MCF 10A (cell line): ENCODE data around the gene INSC. TPM values are rescaled to one million over a fixed set of nuclear protein-coding genes. Genes with fewer than 3 reads are reported as not detected.

ENCODE experiments used
- BruUV-seq: library from RNA; stranded (reverse); fragments of 400-500 nt; replicated peaks from 2 replicates; lab custom pipeline; 2021; lab: Mats Ljungman, UMichigan
- CTCF ChIA-PET: fragments of 300-600 bp; sonication (Branson Sonifier 250); formaldehyde crosslinking; extraction: SDS; loops from one replicate; lab custom pipeline; 2021; ENCODE audit warnings: antibody characterized with exemption, inconsistent platforms; lab: Yijun Ruan, JAX
- POLR2A ChIA-PET: fragments of 300-600, 350-650 bp; sonication (Branson Sonifier 250); formaldehyde crosslinking; extraction: SDS; loops from one replicate; lab custom pipeline; 2020; ENCODE audit warnings: antibody characterized with exemption, inconsistent platforms; lab: Yijun Ruan, JAX
- DNase-seq: peaks from one replicate; pipeline ENCODE4 v3.0.0-alpha.2; 2018; ENCODE audit not compliant: unreplicated experiment
- H3K27ac Mint-ChIP-seq: one replicate; pipeline ENCODE4 v1.8.0; 2022; ENCODE audit warnings: mild to moderate bottlenecking, low read depth, mixed read lengths; ENCODE audit not compliant: unreplicated experiment
- H3K27me3 Mint-ChIP-seq: one replicate; pipeline ENCODE4 v1.8.0; 2022; ENCODE audit warnings: mixed read lengths; ENCODE audit not compliant: insufficient read depth, unreplicated experiment
- H3K36me3 Mint-ChIP-seq: one replicate; pipeline ENCODE4 v1.8.0; 2022; ENCODE audit warnings: mild to moderate bottlenecking, moderate library complexity, mixed read lengths; ENCODE audit not compliant: insufficient read depth, unreplicated experiment
- H3K4me1 Mint-ChIP-seq: one replicate; pipeline ENCODE4 v1.8.0; 2022; ENCODE audit warnings: mixed read lengths; ENCODE audit not compliant: insufficient read depth, unreplicated experiment
- H3K4me3 Mint-ChIP-seq: one replicate; pipeline ENCODE4 v1.8.0; 2022; ENCODE audit warnings: mild to moderate bottlenecking, moderate library complexity, mixed read lengths; ENCODE audit not compliant: unreplicated experiment
- H3K9me3 Mint-ChIP-seq: one replicate; pipeline ENCODE4 v1.8.0; 2022; ENCODE audit warnings: mixed read lengths; ENCODE audit not compliant: unreplicated experiment
- intact Hi-C: fragments of 100-400 bp; cut with micrococcal nuclease; formaldehyde crosslinking; loops from 2 replicates; pipeline ENCODE4 v1.14.1; 2022
- total RNA-seq: library from RNA; stranded (reverse); gene quantifications from 2 replicates; pipeline ENCODE4 v1.2.3, GENCODE V29; 2022
- TF ChIP-seq, protein P1 (sequence below): fragments of 200-600 bp; IDR thresholded peaks from one replicate; pipeline ENCODE4 v1.8.0; 2022; ENCODE audit warnings: antibody characterized with exemption, mild to moderate bottlenecking; ENCODE audit not compliant: unreplicated experiment

Gene INSC
- total RNA-seq, 1 experiment from 2014 or later: 5.8 TPM

DNA sequence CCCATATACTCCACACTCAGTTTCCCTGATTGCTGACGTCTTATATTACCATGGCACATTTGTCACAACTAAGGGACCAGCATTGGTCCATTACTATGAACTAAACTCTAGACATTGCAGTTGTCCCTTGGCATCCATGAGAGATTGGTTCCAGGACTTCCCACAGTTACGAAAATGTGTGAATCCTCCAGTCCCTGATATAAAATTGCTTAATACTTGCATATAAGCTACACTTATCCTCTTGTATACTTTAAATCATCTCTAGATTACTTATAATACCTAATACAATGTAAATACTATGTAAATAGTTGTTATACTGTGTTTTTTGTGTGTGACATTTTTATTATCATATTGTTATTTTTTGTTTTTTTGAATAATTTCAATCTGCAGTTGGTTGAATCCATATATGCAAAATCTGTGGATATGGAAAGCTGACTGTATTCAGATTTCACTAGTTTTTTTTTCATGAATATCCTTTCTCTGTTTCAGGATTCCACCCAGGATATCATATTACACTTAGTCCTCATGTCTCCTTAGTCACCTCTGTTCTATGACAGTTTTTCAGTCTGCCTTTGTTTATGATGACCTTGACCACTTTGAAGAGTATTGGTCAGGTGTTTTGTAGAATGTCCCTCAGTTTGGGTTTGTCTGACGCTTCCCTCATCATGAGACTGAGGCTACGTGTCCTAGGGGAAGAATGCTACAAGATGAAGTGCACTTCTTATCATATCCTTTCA lies 55.3 kb downstream of the INSC start:
- Mint-ChIP-seq H3K36me3 (no peaks in the 10 kb centered on the region), H3K4me3 (no peak overlapping the region), H3K4me1 (peaks cover 9% of the 10 kb centered on the region), H3K9me3 (no peaks in the 10 kb centered on the region), H3K27me3 (no peaks in the 10 kb centered on the region), H3K27ac (no peak overlapping the region)
- ChIA-PET CTCF (interaction anchor here (0.6 to 3.0 kb wide), 9 partner anchors 11 to 70 kb away, joined by 3 to 13 read pairs (median 4); no protein-coding TSS in a partner anchor), POLR2A (no interaction called here)
- peak; percentile 9 for DNase-seq
- no TSS peak for BruUV-seq
- TF ChIP-seq, protein P1, sequence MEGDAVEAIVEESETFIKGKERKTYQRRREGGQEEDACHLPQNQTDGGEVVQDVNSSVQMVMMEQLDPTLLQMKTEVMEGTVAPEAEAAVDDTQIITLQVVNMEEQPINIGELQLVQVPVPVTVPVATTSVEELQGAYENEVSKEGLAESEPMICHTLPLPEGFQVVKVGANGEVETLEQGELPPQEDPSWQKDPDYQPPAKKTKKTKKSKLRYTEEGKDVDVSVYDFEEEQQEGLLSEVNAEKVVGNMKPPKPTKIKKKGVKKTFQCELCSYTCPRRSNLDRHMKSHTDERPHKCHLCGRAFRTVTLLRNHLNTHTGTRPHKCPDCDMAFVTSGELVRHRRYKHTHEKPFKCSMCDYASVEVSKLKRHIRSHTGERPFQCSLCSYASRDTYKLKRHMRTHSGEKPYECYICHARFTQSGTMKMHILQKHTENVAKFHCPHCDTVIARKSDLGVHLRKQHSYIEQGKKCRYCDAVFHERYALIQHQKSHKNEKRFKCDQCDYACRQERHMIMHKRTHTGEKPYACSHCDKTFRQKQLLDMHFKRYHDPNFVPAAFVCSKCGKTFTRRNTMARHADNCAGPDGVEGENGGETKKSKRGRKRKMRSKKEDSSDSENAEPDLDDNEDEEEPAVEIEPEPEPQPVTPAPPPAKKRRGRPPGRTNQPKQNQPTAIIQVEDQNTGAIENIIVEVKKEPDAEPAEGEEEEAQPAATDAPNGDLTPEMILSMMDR: no peak
- intact Hi-C loops: no loop called here

DNA sequence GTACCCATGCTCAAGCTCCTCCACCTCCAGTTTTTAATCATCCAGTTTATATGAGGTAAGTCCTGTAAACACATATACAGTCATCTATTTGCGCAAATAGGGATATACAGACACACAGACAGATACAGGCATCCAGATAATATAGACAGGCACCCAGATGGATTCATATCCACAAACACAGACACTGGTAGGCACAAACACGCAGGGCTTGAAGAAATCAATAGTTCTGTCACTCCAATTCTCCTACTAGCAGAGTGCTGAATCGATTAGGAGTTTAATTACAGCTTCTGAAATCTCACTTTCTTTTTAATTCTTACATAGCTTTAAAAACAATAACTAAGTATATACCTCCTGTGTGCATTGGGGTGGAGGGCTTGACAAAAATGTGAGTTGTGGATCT lies 56.0 kb downstream of the INSC start:
- Mint-ChIP-seq H3K36me3 (no peaks in the 10 kb centered on the region), H3K9me3 (no peaks in the 10 kb centered on the region), H3K27ac (no peak overlapping the region), H3K4me1 (peaks cover 14% of the 10 kb centered on the region), H3K27me3 (no peaks in the 10 kb centered on the region), H3K4me3 (no peak overlapping the region)
- ChIA-PET CTCF (interaction anchor here (1.3 kb wide), 1 partner anchor 12 kb away, joined by 9 read pairs; no protein-coding TSS in a partner anchor), POLR2A (no interaction called here)
- BruUV-seq: no TSS peak
- no peak for DNase-seq
- intact Hi-C loops: no loop called here
- TF ChIP-seq, protein P1: no peak

DNA sequence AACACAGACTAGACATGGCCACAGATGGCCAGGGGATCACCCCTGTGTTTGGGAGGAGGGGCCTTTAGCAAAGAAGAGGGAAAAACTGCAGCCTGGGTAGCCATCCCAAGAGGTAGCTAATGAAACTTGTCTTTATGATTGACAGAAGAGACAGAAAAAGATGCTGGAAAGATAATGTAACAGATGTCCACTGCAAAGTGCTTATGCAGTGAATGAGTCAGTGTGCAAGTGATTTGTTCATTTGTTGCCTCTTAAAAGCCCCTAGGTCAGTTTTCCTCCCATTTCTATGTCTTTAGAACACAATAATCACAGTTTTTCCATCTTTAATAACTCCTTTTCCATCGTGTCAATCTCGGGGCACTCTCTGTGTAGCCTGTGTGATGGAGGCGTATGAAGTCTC lies 57.2 kb downstream of the INSC start:
- ChIA-PET CTCF (no interaction called here), POLR2A (no interaction called here)
- no peak for DNase-seq
- Mint-ChIP-seq H3K9me3 (no peaks in the 10 kb centered on the region), H3K4me1 (peaks cover 14% of the 10 kb centered on the region), H3K27me3 (no peaks in the 10 kb centered on the region), H3K36me3 (no peaks in the 10 kb centered on the region), H3K27ac (no peak overlapping the region), H3K4me3 (no peak overlapping the region)
- TF ChIP-seq, protein P1: no peak
- intact Hi-C loops: no loop called here
- no TSS peak for BruUV-seq

DNA sequence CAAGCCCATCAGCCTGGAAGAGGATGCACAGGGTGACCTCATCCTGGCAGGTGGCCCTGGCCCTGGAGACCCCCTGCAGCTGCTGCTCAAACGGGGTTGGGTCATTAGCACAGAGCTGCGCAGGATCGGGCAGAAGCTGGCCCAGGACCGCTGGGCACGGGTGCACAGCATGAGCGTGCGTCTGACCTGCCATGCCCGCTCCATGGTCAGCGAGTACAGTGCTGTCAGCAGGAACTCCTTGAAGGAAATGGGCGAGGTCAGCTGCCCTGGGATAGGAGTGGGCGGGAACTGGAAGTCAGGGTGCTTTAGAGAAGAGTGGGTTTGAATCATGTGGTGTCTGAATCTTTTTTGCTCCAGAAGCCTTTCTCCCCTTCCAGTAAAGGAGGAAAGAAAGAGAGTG lies 61.1 kb downstream of the INSC start:
- Mint-ChIP-seq H3K4me3 (no peak overlapping the region), H3K9me3 (no peaks in the 10 kb centered on the region), H3K27me3 (no peaks in the 10 kb centered on the region), H3K4me1 (peaks cover 14% of the 10 kb centered on the region), H3K27ac (no peak overlapping the region), H3K36me3 (no peaks in the 10 kb centered on the region)
- no TSS peak for BruUV-seq
- no peak for DNase-seq
- TF ChIP-seq, protein P1: no peak
- CTCF ChIA-PET: no interaction called here
- intact Hi-C loops: no loop called here
- POLR2A ChIA-PET: no interaction called here
